Ovary (tissue), 3 donors: ENCODE measurements around the gene MLEC.

Source experiments
- CTCF ChIP-seq, 3 donors: fragments of 450-650 bp in 2 of 3; fragments of 200-600 bp in 1 of 3; IDR thresholded peaks; one replicate each; pipeline versions ENCODE4 v1.5.1 to v1.8.0; 2016 to 2022; ENCODE audit warnings: antibody characterized with exemption in 3 of 3, mild to moderate bottlenecking in 1 of 3
- POLR2A ChIP-seq: fragments of 450-650 bp; IDR thresholded peaks from one replicate; pipeline ENCODE4 v1.6.1; 2017; ENCODE audit warnings: antibody characterized with exemption, mild to moderate bottlenecking, moderate library complexity
- donor health status: DM: no; HTN: no; CAD: no.

- no peak for TF ChIP-seq CTCF (IDR thresholded peaks at IDR 0.05)
- no peak for TF ChIP-seq POLR2A
Measured at GRCh38 chr12:120702637-120703036, 15.7 kb downstream of the MLEC start.
